GM19193 (cell line): Measurements from ENCODE around the gene BSN.

ENCODE experiments used
- POLR2A ChIP-seq: IDR thresholded peaks from 4 replicates; pipeline ENCODE4 v1.6.1; 2011; ENCODE audit not compliant: insufficient read depth, insufficient read length; ENCODE audit errors: extremely low read depth

BSN gene

DNA sequence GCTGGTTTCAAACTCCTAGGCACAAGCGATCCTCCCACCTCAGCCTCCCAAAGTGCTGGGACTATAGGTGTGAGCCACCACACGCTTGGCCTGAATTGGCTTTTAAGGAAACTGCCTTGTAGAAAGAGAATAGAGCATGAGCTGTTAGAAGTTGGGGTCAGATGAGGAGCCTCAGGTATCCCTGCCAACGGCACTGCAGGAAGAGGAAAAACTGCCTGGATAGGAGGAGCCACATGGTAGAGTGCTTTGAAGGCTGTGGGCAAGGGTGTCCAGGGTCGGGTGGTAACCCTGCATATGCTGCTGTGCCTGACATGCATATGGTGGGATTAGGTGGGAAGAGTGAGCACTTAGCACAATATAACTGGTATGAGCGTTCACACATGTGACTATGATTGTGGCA, 55.0 kb downstream of the BSN start:
- no peak for TF ChIP-seq POLR2A

DNA sequence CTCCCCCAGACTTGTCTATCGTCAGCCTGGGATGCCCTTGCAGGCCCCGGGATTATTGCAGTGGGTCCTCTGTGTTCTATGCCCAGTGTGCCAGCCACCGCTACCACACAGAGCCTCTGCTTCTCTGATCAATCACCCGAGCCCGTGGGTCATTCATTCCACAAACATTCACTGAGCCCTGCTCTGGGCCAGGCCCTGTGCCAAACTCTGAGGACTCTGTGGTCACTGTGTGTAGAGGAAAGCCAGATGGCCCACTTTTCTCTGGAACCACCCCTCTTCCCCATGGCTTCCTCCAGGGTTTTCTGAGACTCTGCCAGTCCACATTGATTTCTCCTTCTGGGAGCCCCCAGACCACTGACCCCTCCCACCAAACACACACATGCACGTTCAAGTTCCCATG, 55.5 kb downstream of the BSN start:
- TF ChIP-seq POLR2A = no peak

DNA sequence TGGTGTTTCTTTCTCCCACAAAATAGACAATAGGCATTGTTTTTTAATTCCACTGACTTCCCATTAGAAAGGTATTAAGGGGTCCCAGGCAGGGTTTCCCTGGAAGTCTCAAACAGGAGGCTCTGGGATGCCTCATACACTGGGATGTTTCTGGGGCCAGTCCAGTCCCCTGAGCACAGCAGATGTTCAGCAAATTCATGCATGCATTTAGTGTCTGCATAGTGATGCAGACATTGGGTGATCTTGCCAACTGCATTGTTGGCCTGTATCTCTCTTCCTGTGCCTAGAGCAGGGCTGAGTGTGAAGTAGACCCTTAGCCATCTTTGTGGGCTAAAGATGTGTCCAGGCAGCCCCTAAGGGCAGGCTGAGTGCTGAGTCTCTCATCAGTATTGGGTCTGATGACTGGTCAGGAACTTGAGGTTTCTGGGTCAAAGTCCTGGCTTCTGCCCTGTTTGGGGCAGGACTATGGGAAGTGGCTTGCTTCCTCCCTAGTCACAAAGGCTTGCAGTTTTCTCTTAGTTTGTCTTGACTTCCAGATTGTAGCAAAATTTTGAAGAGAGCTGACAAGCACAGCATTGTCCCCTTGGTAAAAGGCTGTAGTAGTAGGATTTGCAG, 56.5 kb downstream of the BSN start:
- TF ChIP-seq POLR2A = no peak

DNA sequence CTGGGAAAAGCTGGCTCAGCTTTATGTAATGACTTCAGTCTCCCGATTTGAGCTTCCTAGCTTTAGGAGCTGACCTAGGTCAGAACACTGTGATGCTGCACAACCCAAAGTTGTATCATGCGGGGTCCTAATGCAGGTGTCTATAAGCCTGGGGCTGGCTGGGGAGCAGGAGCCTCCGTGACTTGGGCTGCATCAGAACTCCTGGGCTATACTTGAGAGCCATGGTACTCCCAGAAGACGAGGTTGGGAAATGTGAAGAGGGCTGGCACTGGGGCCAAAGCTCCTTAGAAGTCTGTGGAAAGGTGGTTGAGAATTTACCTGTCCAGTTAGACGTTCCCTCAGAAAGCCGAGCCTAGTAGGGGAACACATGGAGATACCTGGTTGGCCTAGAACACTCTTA, 57.0 kb downstream of the BSN start:
- TF ChIP-seq POLR2A = no peak

DNA sequence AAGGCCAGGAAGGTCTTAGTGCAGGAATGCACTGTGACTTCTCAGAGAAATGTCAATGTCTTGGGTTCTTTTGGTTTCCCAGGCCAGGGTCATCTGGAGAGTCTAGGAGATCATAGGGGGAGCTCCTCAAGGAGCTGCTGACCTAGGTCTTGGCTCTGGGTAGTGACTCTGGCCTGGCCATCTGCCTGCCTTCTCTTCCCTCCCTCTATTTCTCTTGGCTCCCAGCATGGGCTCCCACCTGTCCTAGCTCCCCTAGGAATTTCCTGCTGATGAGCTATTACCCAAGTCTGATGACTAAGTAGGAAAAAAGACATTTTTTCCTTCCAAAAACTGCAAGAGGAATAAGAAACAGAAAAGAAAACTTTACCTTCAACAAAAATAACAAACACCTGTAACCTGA, 57.4 kb downstream of the BSN start:
- no peak for TF ChIP-seq POLR2A

DNA sequence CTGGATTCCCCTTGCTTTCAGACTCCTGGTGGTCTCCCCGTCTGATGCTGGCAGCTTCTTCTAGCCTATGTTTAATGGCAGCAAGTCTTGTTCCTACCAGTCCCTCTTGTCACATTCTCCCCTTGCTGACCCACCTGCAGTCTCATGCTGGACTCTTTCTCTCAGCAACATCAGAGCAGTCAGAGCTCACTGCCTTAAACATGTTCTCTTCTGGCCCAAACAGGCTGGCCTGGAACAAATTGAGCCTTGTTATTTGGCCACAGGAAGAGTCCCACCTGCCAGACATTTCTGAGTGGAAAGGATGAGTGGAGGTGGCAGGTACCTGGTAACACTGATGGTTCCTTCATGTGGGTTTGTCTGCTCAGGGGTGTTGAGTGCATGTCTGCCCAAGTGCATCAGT, 60.7 kb downstream of the BSN start:
- no peak for TF ChIP-seq POLR2A

DNA sequence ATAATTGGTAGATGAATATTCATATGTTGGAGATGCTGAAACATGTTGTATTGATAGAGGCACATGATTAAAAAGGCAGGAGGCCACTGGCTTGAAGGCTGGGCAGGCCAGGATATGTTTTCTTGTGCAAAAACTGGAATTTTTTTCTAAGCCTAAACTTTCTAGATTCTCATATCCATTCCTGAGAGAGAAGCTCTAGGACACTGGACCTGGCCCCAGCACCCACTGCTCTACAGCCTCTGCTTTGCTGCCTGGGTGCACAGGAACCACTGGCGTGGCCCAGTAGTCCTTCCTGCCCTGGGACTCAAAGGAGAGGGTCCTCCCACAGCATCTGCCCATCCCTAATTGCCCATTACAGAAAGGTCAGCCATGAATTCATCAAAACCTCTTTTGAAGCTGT, 61.8 kb downstream of the BSN start:
- TF ChIP-seq POLR2A = no peak

DNA sequence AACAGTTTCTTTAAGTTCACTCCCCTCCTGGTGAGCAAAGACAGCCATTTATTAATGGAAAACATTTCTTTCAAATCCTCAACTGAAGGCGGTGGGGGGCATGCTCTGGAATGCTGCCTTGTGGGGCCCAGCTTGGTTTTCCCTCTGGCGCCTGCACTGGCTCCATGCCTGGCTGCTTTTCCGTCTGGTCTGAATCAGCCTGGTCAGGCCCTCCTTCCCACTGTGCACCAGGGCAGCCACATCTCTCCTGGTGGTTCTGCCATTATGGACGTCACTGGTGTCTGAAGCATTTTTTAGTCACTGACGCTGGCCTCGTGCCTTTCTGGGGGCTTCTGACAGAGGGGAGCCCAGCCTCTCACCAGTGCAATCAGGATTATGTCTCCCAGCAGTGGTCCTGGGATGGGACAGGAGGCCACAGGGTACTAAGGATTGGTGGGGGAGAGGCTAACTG, 62.2 kb downstream of the BSN start:
- no peak for TF ChIP-seq POLR2A

DNA sequence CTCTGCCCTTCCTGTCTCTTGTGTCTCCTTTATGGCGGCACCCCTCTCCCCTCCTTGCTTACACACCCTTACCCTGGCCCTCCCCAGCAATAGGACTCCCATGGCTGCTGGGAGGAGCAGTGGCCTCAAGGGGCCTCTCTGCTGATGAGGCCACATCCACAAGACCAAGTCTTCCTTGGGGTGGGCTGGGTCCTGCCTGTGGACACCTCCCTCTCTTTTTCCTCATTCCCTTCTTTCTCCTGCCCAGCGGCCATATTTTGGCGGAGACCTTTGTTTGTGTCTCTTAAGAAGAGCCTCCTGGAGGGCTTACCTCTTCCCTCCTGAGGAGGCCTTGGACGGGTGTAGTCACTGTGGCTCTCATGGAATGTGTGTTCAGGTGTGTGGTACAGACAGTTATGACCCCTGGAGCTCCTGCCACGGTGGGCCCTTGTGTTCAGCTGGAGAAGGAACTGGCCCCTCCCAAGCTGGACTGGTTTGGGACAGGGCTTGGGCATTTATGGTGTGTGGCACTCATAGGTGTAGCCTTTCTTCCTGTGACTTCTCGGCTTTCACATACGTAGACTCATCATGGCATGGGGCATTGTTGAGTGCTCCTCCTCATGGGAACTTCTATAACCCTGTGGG, 63.2 kb downstream of the BSN start:
- TF ChIP-seq POLR2A = no peak

DNA sequence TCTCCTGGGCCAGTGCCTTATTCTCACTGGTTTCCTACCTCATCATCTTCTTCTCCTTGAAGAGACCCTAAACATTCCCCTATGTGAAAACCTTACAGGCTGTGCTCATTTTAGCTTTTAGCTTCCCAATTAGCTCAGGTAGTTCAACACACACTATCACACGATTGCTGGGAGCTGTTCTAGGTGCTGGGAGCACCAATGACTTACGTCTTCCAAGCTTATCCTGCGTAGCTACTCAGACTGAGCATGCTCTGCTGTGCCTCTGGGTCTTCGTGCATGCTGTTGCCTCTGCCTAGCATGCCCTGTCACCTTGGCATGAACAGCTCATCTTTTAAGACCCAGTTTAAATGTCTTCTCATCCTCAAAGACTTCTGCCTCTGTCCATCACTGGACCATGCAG, 64.1 kb downstream of the BSN start:
- no peak for TF ChIP-seq POLR2A

DNA sequence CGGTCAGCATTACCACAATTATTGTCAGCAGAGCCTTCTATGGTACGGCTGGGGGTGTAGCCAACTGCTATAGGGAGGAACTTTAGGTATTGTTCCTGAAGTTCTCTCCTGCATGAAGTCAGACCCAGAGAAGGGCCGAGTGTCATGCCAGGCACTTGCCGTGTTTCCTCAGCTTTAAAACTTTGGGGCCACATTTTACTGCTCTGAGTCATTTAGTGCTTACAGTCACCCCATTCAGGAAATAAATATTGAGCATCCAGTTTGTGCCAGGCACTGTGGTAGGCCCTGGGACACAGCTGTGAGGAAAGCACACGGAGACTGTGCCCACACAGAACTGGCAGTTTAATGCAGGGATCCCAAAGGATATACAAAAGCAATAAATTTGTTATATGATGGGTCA, 65.4 kb downstream of the BSN start:
- TF ChIP-seq POLR2A = no peak

DNA sequence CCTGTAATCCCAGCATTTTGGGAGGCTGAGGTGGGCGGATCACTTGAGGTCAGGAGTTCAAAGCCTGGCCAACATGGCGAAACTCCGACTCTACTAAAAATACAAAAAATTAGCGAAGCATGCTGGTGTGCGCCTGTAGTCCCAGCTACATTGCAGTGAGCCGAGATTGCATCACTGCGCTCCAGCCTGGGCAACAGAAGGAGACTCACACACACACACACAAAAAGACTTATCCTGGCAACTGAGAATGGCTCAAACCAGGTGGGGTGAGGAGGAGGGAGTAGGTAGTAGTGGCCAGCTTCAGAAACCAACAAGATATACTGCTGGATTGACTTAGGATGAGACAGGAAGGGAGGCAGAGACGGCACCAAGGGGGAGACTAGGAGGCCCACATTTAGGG, 66.5 kb downstream of the BSN start:
- no peak for TF ChIP-seq POLR2A

DNA sequence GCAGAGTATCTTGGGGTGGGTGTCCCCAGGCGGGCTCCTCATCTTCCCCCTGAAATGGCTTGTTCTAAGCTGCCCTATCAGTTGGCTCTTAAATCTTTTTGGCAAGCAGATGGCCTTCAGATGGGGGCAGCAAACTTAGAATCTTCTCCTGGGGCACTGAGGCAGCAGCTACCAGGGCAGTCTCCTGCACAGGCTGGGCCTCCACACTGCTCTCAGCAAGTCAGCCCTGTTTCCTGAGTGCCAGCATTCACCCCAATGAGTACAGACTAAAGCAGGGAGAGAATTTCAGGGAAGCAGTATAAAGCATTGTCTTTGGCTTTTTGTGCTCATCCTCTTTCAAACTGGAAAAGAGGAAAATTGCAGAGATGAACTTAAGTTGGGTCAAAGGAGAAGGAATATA, 68.8 kb downstream of the BSN start:
- TF ChIP-seq POLR2A = no peak

DNA sequence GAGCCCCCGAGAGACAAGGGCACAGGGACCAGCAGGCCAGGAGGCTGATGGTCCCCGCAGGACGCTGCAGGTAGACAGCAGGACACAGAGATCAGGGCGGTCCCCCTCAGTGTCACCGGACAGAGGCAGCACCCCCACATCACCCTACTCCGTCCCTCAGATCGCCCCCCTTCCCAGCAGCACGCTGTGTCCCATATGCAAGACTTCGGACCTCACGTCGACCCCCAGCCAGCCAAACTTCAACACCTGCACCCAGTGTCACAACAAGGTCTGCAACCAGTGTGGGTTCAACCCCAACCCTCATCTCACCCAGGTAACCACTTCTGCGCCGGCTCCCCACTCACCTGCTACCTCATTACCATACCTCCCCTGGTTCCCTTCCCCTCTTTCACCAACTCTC, 70.8 kb downstream of the BSN start:
- TF ChIP-seq POLR2A = no peak

DNA sequence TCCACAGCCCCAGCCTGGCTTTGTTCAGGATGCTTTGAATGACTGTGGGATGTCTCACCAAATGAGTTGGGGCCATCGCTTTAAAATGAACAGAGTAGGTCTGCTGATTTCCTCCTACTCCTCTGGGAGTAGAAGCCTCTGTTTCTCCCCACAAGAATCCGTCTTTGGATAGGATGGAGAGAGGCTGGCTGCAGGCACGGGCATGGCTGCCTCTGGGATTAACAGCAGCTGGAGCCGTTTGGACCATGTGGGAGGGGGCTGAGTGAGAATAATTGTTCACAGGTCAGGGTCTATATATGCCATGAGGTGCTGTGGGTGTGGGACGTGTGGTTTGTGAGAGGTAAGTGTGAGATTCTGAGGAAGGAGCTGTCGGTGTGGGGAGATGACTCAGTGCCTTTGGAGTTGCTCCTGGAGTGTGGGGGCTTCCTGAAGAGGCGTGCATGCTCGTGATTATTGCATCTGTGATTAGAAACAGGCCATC, 71.9 kb downstream of the BSN start:
- no peak for TF ChIP-seq POLR2A

DNA sequence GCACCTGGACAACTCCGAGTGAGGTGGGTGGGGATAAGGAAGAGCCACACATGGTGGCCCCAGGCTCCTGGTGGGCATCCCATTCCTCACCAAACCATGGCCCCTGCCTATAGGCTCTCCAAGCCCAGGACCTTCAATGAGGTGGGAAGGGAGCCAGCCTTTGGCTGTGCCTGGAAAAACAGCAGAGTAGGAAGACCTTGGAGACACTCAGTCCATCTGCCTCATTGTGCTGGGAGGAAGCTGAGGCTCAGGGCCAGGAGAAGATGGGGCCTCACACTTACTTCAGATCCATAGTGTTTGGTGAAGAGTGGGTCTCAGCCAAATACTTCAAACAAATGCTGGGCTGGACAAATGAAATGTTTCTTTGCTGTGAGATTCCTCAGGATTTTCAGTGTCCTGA, 72.5 kb downstream of the BSN start:
- no peak for TF ChIP-seq POLR2A

DNA sequence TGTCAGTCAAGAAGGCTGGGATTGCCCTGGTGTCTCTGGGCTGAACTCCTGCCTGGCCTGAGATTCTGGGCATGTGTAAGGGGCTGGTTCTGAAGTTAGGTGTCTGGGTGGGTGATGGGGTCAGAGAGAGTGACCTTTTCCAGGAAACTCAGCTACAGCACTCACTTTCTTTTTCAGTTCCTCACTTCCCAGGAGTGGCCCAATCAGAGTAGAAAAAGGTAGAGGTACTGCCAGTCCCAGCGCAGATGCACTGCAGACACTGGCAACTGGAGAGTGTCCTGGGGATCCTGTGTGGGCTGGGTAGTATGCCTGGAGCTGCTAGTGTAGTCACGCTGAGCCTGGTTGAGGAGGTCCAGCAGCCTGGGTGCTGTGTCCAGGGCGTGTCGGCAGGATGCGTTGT, 73.4 kb downstream of the BSN start:
- no peak for TF ChIP-seq POLR2A
